T1000 (cell line): Measurements from ENCODE around the gene PRKCA.

ENCODE experiments used
- DNase-seq: peaks from one replicate; lab custom pipeline; 2025; ENCODE audit warnings: mixed read lengths; lab: John Stamatoyannopoulos, UW

The PRKCA gene

GRCh38 chr17:66840061-66840460 lies 537.6 kb downstream of the PRKCA start:
- no peak for DNase-seq

GRCh38 chr17:66841328-66841727 lies 538.9 kb downstream of the PRKCA start:
- DNase-seq: no peak

- DNase-seq: no peak
These were observed 539.3 kb downstream of the PRKCA start for GRCh38 chr17:66841744-66842143.

- no peak for DNase-seq
These were observed 540.1 kb downstream of the PRKCA start for GRCh38 chr17:66842505-66842904.

- DNase-seq: no peak
These were observed 540.5 kb downstream of the PRKCA start for GRCh38 chr17:66842959-66843358.

- no peak for DNase-seq
These were observed 541.2 kb downstream of the PRKCA start for GRCh38 chr17:66843627-66844026.

GRCh38 chr17:66847704-66848103 lies 545.3 kb downstream of the PRKCA start:
- DNase-seq: no peak

GRCh38 chr17:66848496-66848895 lies 546.1 kb downstream of the PRKCA start:
- no peak for DNase-seq

GRCh38 chr17:66849032-66849655 lies 546.7 kb downstream of the PRKCA start:
- no peak for DNase-seq

- no peak for DNase-seq
These were observed 547.6 kb downstream of the PRKCA start for GRCh38 chr17:66849851-66850580.

- no peak for DNase-seq
These were observed 548.3 kb downstream of the PRKCA start for GRCh38 chr17:66850692-66851091.

- no peak for DNase-seq
These were observed 552.8 kb downstream of the PRKCA start for GRCh38 chr17:66855204-66855603.

- no peak for DNase-seq
These were observed 556.0 kb downstream of the PRKCA start for GRCh38 chr17:66858226-66859083.

- DNase-seq: no peak
These were observed 556.9 kb downstream of the PRKCA start for GRCh38 chr17:66859353-66859752.

- DNase-seq: no peak
These were observed 557.8 kb downstream of the PRKCA start for GRCh38 chr17:66860204-66860603.
